Measurements from ENCODE around the gene ABCA13. TPM values are rescaled to one million over a fixed set of nuclear protein-coding genes. Genes with fewer than 3 reads are reported as not detected.

ABCA13 gene
- total RNA-seq, 1 donor, result 0.54 TPM

- peak; percentile 50 for TF ChIP-seq CTCF (IDR thresholded peaks at IDR 0.05; ENCODE audit: insufficient read depth, low read length)
- DNase-seq (ENCODE audit: low read depth), result peak; percentile 6
Measured at GRCh38 chr7:48337012-48337621, 165.9 kb downstream of the ABCA13 start.

GRCh38 chr7:48337781-48338180, 166.5 kb downstream of the ABCA13 start:
- H3K4me3 ChIP-seq (ENCODE audit: low read depth, low read length), result no peak overlapping the region
- DNase-seq (ENCODE audit: low read depth), result no peak
- no peak for TF ChIP-seq CTCF (IDR thresholded peaks at IDR 0.05; ENCODE audit: insufficient read depth, low read length)

More at GRCh38 chr7:48337012-48337621, 165.9 kb downstream of the ABCA13 start:
- no peak overlapping the region for H3K4me3 ChIP-seq (ENCODE audit: low read depth, low read length)

- no peak for DNase-seq (ENCODE audit: low read depth)
- H3K4me3 ChIP-seq (ENCODE audit: low read depth, low read length), result no peak overlapping the region
- no peak for TF ChIP-seq CTCF (IDR thresholded peaks at IDR 0.05; ENCODE audit: insufficient read depth, low read length)
Measured at GRCh38 chr7:48347230-48347825, 176.1 kb downstream of the ABCA13 start.

GRCh38 chr7:48350515-48350914, 179.3 kb downstream of the ABCA13 start:
- no peak for TF ChIP-seq CTCF (IDR thresholded peaks at IDR 0.05; ENCODE audit: insufficient read depth, low read length)
- H3K4me3 ChIP-seq (ENCODE audit: low read depth, low read length), result no peak overlapping the region
- no peak for DNase-seq (ENCODE audit: low read depth)

GRCh38 chr7:48351900-48352299, 180.6 kb downstream of the ABCA13 start:
- no peak for TF ChIP-seq CTCF (IDR thresholded peaks at IDR 0.05; ENCODE audit: insufficient read depth, low read length)
- no peak for DNase-seq (ENCODE audit: low read depth)
- no peak overlapping the region for H3K4me3 ChIP-seq (ENCODE audit: low read depth, low read length)

- no peak for TF ChIP-seq CTCF (IDR thresholded peaks at IDR 0.05; ENCODE audit: insufficient read depth, low read length)
- no peak overlapping the region for H3K4me3 ChIP-seq (ENCODE audit: low read depth, low read length)
- DNase-seq (ENCODE audit: low read depth), result no peak
Measured at GRCh38 chr7:48355346-48355745, 184.1 kb downstream of the ABCA13 start.
